ENCODE data around the gene CAB39.

- TF ChIP-seq CTCF (IDR thresholded peaks at IDR 0.05) (no peak), RAD21 (IDR thresholded peaks at IDR 0.05; ENCODE audit: low read length) (no peak), USF2 (IDR thresholded peaks at IDR 0.05; ENCODE audit: borderline replicate concordance, low read depth, low read length) (no peak), SMC3 (IDR thresholded peaks at IDR 0.05; ENCODE audit: low read depth, low read length) (no peak), EP300 (IDR thresholded peaks at IDR 0.05; ENCODE audit: borderline replicate concordance in 1 of 2, low read depth in 1 of 2, low read length in 1 of 2) (no peak)
These were observed 3.9 kb downstream of the CAB39 start for GRCh38 chr2:230716588-230716987.

Data from SK-N-SH (cell line).